Activated T-cell treated with anti-CD3 and anti-CD28 coated beads for 4 hours (primary cell): Measurements from ENCODE around the gene ZNHIT2.

Experiments
- DNase-seq: peaks from one replicate; pipeline ENCODE4 v3.0.0-alpha.2; 2020

Gene ZNHIT2

GRCh38 chr11:65067446-65067845, 50.1 kb downstream of the ZNHIT2 start:
- DNase-seq, result no peak

DNA sequence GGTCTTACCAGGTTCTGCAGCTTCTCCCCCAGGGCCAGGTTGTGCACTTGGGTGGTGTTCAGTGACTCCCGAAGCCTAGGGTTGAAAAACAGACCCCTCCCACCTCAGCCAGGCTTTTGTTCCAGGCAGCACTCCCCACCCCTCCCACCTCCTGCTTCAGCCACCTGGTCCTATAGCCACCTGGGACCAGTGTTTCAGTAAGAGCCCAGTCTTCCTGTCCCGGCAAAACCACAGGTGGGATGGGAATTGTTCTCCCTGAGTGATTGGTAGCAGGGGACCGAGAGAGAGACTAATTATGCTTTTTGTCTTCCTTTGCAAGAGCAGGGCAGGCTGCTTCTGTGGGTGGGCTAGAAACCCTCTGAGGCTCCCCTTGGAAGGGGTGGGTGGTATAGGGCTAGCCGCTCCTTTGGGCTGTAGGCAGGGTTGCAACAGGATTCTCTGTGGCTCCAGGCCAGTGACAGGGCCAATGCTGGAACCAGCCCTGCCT, 50.7 kb downstream of the ZNHIT2 start:
- no peak for DNase-seq
